Measurements from ENCODE around the gene CTNNA2. TPM values are rescaled to one million over a fixed set of nuclear protein-coding genes. Genes with fewer than 3 reads are reported as not detected.

Gene CTNNA2
- polyA plus RNA-seq, 4 donors: 0.27 to 2.8 (median 1.3) TPM; not detected in 1

DNA sequence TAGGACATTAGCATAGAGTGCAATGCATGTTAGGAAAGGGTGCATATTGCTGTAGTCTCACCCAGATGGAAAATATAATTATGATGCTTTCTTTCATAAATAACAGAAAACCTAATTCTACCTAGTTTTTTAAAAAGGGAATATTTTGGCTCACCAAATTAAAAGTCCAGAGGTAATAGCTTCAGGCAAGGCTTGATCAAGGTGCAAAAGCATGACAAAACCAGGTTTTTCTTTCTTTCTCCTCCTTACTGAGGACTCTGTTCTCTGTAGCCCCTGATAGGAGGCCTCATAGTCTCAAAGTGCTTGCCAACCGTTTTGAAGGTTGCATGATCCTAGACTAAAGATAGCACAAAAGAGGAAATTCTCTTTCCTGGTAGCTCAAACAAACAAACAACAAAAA is 349.9 kb downstream of the CTNNA2 start:
- Histone ChIP-seq H3K36me3 (ENCODE audit: control insufficient read depth in 3 of 3, insufficient read depth in 2 of 3, low read depth in 1 of 3, low read length in 3 of 3) (no peaks in the 10 kb centered on the region), H3K9me3 (ENCODE audit: control insufficient read depth in 2 of 2, insufficient read depth in 1 of 2, low read depth in 1 of 2, low read length in 1 of 2) (no peaks in the 10 kb centered on the region), H3K4me1 (ENCODE audit: control insufficient read depth in 3 of 3, insufficient read depth in 2 of 3, low read depth in 1 of 3, low read length in 2 of 3) (no peaks in the 10 kb centered on the region), H3K4me3 (ENCODE audit: low read depth in 1 of 3, low read length in 3 of 3) (no peak overlapping the region), H3K27ac (ENCODE audit: low read depth in 1 of 3, low read length in 2 of 3) (no peak overlapping the region), H3K27me3 (ENCODE audit: control insufficient read depth in 3 of 3, insufficient read depth in 3 of 3, low read length in 3 of 3) (no peaks in the 10 kb centered on the region)
- FAIRE-seq (no peak), DNase-seq (no peak)
- 16 to 31% (median 29%) methylated on average over 1 of the region's 1 CpG for WGBS, 3 donors

DNA sequence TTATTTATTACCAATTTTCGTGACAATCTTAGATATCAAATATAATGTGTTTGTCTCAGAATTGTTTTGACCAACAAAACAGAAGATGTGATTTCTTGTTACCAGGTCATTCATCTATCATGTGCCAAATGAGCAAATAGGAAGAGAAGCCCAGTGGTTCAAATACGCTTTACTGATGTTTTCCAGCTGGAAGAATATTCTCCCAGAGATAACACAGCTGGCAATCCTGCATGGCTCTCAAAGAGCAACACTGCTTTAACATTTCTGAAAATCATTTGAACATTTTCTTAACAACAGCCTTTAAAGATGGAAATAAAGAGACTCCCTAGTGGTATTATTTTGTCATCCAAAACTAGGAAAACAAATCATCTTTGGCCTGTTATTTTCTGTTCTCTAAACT is 359.8 kb downstream of the CTNNA2 start:
- Histone ChIP-seq H3K27me3 (ENCODE audit: control insufficient read depth in 3 of 3, insufficient read depth in 3 of 3, low read length in 3 of 3) (no peaks in the 10 kb centered on the region), H3K4me3 (ENCODE audit: low read depth in 1 of 3, low read length in 3 of 3) (no peak overlapping the region), H3K27ac (ENCODE audit: low read depth in 1 of 3, low read length in 2 of 3) (no peak overlapping the region), H3K36me3 (ENCODE audit: control insufficient read depth in 3 of 3, insufficient read depth in 2 of 3, low read depth in 1 of 3, low read length in 3 of 3) (no peaks in the 10 kb centered on the region), H3K9me3 (ENCODE audit: control insufficient read depth in 2 of 2, insufficient read depth in 1 of 2, low read depth in 1 of 2, low read length in 1 of 2) (no peaks in the 10 kb centered on the region), H3K4me1 (ENCODE audit: control insufficient read depth in 3 of 3, insufficient read depth in 2 of 3, low read depth in 1 of 3, low read length in 2 of 3) (no peaks in the 10 kb centered on the region)
- WGBS, 3 donors: 70 to 79% (median 74%) methylated on average over 2 of the region's 2 CpGs
- DNase-seq: no peak
- FAIRE-seq: no peak

DNA sequence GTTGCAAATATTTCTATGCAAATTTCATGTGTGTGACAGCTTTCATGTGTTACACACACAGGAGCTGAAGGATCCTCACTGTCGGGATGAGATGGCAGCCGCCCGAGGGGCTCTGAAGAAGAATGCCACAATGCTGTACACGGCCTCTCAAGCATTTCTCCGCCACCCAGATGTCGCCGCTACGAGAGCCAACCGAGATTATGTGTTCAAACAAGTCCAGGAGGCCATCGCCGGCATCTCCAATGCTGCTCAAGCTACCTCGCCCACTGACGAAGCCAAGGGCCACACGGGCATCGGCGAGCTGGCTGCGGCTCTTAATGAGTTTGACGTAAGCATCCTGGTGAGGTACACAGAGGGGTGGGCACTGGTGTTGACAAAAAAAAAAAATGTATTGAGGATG is 361.2 kb downstream of the CTNNA2 start:
- Histone ChIP-seq H3K36me3 (ENCODE audit: control insufficient read depth in 3 of 3, insufficient read depth in 2 of 3, low read depth in 1 of 3, low read length in 3 of 3) (no peaks in the 10 kb centered on the region), H3K27ac (ENCODE audit: low read depth in 1 of 3, low read length in 2 of 3) (no peak overlapping the region), H3K4me1 (ENCODE audit: control insufficient read depth in 3 of 3, insufficient read depth in 2 of 3, low read depth in 1 of 3, low read length in 2 of 3) (no peaks in the 10 kb centered on the region), H3K27me3 (ENCODE audit: control insufficient read depth in 3 of 3, insufficient read depth in 3 of 3, low read length in 3 of 3) (no peaks in the 10 kb centered on the region), H3K9me3 (ENCODE audit: control insufficient read depth in 2 of 2, insufficient read depth in 1 of 2, low read depth in 1 of 2, low read length in 1 of 2) (no peaks in the 10 kb centered on the region), H3K4me3 (ENCODE audit: low read depth in 1 of 3, low read length in 3 of 3) (no peak overlapping the region)
- WGBS, 3 donors: 92 to 94% (median 93%) methylated on average over 18 of the region's 18 CpGs
- FAIRE-seq (no peak), DNase-seq (no peak)

DNA sequence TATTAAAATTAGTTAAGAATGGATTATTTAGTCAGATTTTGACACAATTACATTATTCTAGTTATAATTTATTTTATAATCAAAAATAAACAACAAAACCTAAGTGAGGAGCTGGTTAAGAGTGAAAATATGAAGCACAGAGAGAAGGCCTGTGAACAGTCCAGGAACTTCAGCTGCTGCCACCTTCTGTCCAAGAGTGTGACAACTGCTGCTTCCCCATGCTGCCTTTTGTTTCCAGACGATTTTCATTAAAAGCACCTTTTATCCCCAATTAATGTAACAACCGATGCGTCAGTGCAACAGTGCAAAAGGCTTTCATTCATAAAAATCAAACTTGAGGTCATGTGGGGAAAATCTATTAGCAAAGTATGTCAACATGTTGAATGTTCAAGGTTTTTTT is 363.6 kb downstream of the CTNNA2 start:
- H3K4me1 ChIP-seq (ENCODE audit: control insufficient read depth in 3 of 3, insufficient read depth in 2 of 3, low read depth in 1 of 3, low read length in 2 of 3): no peaks in the 10 kb centered on the region
- no peak for FAIRE-seq
- H3K27ac ChIP-seq (ENCODE audit: low read depth in 1 of 3, low read length in 2 of 3): no peak overlapping the region
- H3K27me3 ChIP-seq (ENCODE audit: control insufficient read depth in 3 of 3, insufficient read depth in 3 of 3, low read length in 3 of 3): no peaks in the 10 kb centered on the region
- peak; percentile 3 to 14 for DNase-seq
- no peak overlapping the region for H3K4me3 ChIP-seq (ENCODE audit: low read depth in 1 of 3, low read length in 3 of 3)
- 29 to 31% (median 29%) methylated on average over 3 of the region's 3 CpGs for WGBS, 3 donors
- no peaks in the 10 kb centered on the region for H3K36me3 ChIP-seq (ENCODE audit: control insufficient read depth in 3 of 3, insufficient read depth in 2 of 3, low read depth in 1 of 3, low read length in 3 of 3)
- no peaks in the 10 kb centered on the region for H3K9me3 ChIP-seq (ENCODE audit: control insufficient read depth in 2 of 2, insufficient read depth in 1 of 2, low read depth in 1 of 2, low read length in 1 of 2)

DNA sequence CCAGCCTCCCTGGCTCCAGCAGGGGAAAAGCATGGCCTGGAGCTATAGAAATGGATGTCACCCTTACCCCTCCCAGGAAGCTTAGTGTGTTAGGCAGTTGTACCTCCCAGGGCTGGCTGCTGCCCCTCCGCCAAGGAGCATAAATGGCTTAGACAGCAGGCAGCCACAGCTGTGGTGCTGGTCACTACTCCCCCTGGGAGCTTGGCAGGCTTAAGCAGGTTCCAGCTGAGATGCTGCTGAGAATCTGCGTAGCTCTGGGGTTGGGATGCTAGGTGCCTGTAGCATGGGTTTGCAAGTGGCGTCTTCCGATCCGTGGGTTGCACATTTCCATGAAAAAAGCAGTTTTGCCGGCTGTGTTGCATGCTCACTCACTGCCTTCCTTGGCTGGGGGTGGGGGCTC is 369.7 kb downstream of the CTNNA2 start:
- no peak for DNase-seq
- H3K4me1 ChIP-seq (ENCODE audit: control insufficient read depth in 3 of 3, insufficient read depth in 2 of 3, low read depth in 1 of 3, low read length in 2 of 3): no peaks in the 10 kb centered on the region
- no peak overlapping the region for H3K27ac ChIP-seq (ENCODE audit: low read depth in 1 of 3, low read length in 2 of 3)
- no peaks in the 10 kb centered on the region for H3K27me3 ChIP-seq (ENCODE audit: control insufficient read depth in 3 of 3, insufficient read depth in 3 of 3, low read length in 3 of 3)
- no peak overlapping the region for H3K4me3 ChIP-seq (ENCODE audit: low read depth in 1 of 3, low read length in 3 of 3)
- FAIRE-seq: no peak
- WGBS, 3 donors: 87 to 94% (median 90%) methylated on average over 6 of the region's 6 CpGs
- H3K36me3 ChIP-seq (ENCODE audit: control insufficient read depth in 3 of 3, insufficient read depth in 2 of 3, low read depth in 1 of 3, low read length in 3 of 3): no peaks in the 10 kb centered on the region
- no peaks in the 10 kb centered on the region for H3K9me3 ChIP-seq (ENCODE audit: control insufficient read depth in 2 of 2, insufficient read depth in 1 of 2, low read depth in 1 of 2, low read length in 1 of 2)

DNA sequence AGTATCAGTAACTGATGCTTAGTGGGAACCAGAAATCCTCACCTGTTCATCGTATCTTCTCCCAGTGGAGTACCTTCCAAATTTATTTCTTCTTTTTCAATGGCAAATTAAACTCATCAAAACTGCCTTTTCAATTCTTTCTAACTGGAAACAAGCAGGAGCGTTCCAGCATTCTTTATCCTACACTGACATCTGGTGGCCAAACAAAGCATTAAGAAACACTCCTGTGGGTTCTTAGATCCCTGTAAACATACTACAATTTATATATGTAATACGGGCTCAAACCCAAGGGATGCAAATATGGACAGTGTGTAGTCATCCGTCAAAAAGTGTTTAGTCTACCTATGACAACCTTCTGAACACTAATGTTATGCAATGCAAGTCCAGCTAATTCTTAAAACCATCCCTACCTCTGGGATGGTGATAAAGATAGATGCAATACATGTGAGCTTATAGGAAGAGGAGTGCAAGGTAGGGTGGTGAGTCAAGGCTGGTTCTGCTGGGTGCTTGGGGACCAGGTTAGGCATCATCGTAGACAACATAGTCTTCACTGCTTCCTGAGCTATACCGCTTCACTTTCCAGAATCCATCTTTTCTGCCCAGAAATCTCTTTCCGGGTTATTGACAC is 375.0 kb downstream of the CTNNA2 start:
- no peaks in the 10 kb centered on the region for H3K4me1 ChIP-seq (ENCODE audit: control insufficient read depth in 3 of 3, insufficient read depth in 2 of 3, low read depth in 1 of 3, low read length in 2 of 3)
- no peaks in the 10 kb centered on the region for H3K27me3 ChIP-seq (ENCODE audit: control insufficient read depth in 3 of 3, insufficient read depth in 3 of 3, low read length in 3 of 3)
- H3K9me3 ChIP-seq (ENCODE audit: control insufficient read depth in 2 of 2, insufficient read depth in 1 of 2, low read depth in 1 of 2, low read length in 1 of 2): no peaks in the 10 kb centered on the region
- 34 to 36% (median 36%) methylated on average over 7 of the region's 7 CpGs for WGBS, 3 donors
- H3K27ac ChIP-seq (ENCODE audit: low read depth in 1 of 3, low read length in 2 of 3): no peak overlapping the region
- no peak for FAIRE-seq
- H3K4me3 ChIP-seq (ENCODE audit: low read depth in 1 of 3, low read length in 3 of 3): no peak overlapping the region
- H3K36me3 ChIP-seq (ENCODE audit: control insufficient read depth in 3 of 3, insufficient read depth in 2 of 3, low read depth in 1 of 3, low read length in 3 of 3): no peaks in the 10 kb centered on the region
- peak; percentile 58 to 63 for DNase-seq

DNA sequence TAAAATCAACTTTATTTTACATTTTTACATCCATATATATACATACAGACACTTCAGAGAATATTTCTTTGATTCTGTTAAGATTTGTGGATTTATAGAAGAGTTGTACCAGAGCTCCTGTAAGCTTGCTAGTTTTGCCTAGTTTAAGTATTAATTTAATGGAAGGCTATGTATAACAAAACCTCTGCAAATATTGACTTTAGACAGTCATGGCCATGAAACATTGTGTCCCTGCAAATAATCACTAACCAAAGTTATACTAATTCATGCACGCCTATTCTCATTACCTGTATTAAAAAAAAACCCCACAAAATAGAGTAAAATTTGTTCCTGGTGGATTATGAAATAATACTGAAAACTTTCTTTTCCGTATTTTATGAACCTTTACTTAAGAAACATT is 379.3 kb downstream of the CTNNA2 start:
- no peak for FAIRE-seq
- 63 to 88% (median 78%) methylated on average over 2 of the region's 2 CpGs for WGBS, 3 donors
- H3K27me3 ChIP-seq (ENCODE audit: control insufficient read depth in 3 of 3, insufficient read depth in 3 of 3, low read length in 3 of 3): no peaks in the 10 kb centered on the region
- no peaks in the 10 kb centered on the region for H3K4me1 ChIP-seq (ENCODE audit: control insufficient read depth in 3 of 3, insufficient read depth in 2 of 3, low read depth in 1 of 3, low read length in 2 of 3)
- no peak overlapping the region for H3K27ac ChIP-seq (ENCODE audit: low read depth in 1 of 3, low read length in 2 of 3)
- no peaks in the 10 kb centered on the region for H3K36me3 ChIP-seq (ENCODE audit: control insufficient read depth in 3 of 3, insufficient read depth in 2 of 3, low read depth in 1 of 3, low read length in 3 of 3)
- H3K9me3 ChIP-seq (ENCODE audit: control insufficient read depth in 2 of 2, insufficient read depth in 1 of 2, low read depth in 1 of 2, low read length in 1 of 2): no peaks in the 10 kb centered on the region
- no peak overlapping the region for H3K4me3 ChIP-seq (ENCODE audit: low read depth in 1 of 3, low read length in 3 of 3)
- DNase-seq: no peak

DNA sequence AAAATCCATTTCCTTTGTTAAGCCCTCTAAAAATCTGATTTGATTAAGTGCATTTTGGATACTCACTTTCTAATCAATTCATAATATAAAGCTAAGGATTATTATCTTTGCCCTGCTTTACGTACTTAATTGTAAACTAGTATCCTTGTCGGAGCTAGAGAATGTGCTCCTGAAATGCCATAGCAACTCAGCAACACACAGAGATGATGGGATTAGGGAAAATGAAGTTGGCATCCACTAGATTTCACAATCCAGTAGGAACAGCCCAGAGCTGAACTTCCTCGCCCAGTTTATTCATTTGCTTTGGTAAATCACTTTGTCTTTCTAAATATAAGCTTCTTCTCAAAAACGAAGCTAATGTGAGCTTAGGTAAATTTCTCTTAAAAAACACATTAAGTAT is 386.3 kb downstream of the CTNNA2 start:
- Histone ChIP-seq H3K4me3 (ENCODE audit: low read depth in 1 of 3, low read length in 3 of 3) (no peak overlapping the region), H3K27ac (ENCODE audit: low read depth in 1 of 3, low read length in 2 of 3) (no peak overlapping the region), H3K4me1 (ENCODE audit: control insufficient read depth in 3 of 3, insufficient read depth in 2 of 3, low read depth in 1 of 3, low read length in 2 of 3) (no peaks in the 10 kb centered on the region), H3K36me3 (ENCODE audit: control insufficient read depth in 3 of 3, insufficient read depth in 2 of 3, low read depth in 1 of 3, low read length in 3 of 3) (no peaks in the 10 kb centered on the region), H3K27me3 (ENCODE audit: control insufficient read depth in 3 of 3, insufficient read depth in 3 of 3, low read length in 3 of 3) (no peaks in the 10 kb centered on the region), H3K9me3 (ENCODE audit: control insufficient read depth in 2 of 2, insufficient read depth in 1 of 2, low read depth in 1 of 2, low read length in 1 of 2) (no peaks in the 10 kb centered on the region)
- DNase-seq: no peak
- no peak for FAIRE-seq
- WGBS, 3 donors: 76 to 81% (median 77%) methylated on average over 4 of the region's 4 CpGs

DNA sequence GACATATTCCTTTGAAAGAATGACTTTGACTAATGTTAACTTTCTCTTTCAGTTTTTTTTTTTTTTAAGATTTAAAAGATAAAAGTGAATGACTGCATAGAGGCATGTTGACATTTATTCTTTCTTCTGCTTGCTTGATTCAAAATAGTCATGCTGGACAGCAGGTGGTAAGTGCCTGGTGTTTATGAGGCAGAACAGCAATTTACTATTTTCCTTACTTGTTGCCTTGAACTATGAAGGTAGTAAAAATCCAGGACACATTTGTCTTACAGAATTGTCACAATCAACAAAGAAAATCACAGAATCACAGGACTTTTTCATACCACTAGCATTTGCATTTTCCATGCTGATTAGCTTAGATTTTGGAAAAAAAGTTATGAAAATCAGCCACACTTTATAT is 388.3 kb downstream of the CTNNA2 start:
- H3K27ac ChIP-seq (ENCODE audit: low read depth in 1 of 3, low read length in 2 of 3): no peak overlapping the region
- no peaks in the 10 kb centered on the region for H3K27me3 ChIP-seq (ENCODE audit: control insufficient read depth in 3 of 3, insufficient read depth in 3 of 3, low read length in 3 of 3)
- H3K9me3 ChIP-seq (ENCODE audit: control insufficient read depth in 2 of 2, insufficient read depth in 1 of 2, low read depth in 1 of 2, low read length in 1 of 2): no peaks in the 10 kb centered on the region
- H3K4me1 ChIP-seq (ENCODE audit: control insufficient read depth in 3 of 3, insufficient read depth in 2 of 3, low read depth in 1 of 3, low read length in 2 of 3): no peaks in the 10 kb centered on the region
- FAIRE-seq (no peak), DNase-seq (no peak)
- H3K36me3 ChIP-seq (ENCODE audit: control insufficient read depth in 3 of 3, insufficient read depth in 2 of 3, low read depth in 1 of 3, low read length in 3 of 3): no peaks in the 10 kb centered on the region
- no peak overlapping the region for H3K4me3 ChIP-seq (ENCODE audit: low read depth in 1 of 3, low read length in 3 of 3)

Data from small intestine (tissue), 7 donors.